RWPE1 (cell line): ENCODE measurements around the gene SIGLEC1.

Experiments
- CTCF ChIA-PET: fragments of 350-600 bp; sonication (Branson Sonifier 250); formaldehyde crosslinking; extraction: SDS; loops from one replicate; lab custom pipeline; 2021; lab: Yijun Ruan, JAX
- POLR2A ChIA-PET: fragments of 400-600 bp; formaldehyde crosslinking; extraction: SDS; loops from one replicate; lab custom pipeline; 2020; ENCODE audit warnings: antibody characterized with exemption; ENCODE audit not compliant: low non-redundant PET; lab: Yijun Ruan, JAX
- DNase-seq: peaks from one replicate; pipeline ENCODE4 v3.0.0; 2012; ENCODE audit warnings: low spot score
- H3K27ac ChIP-seq: fragments of 450-650 bp; 2 replicates; pipeline ENCODE4 v1.5.1; 2017
- TF ChIP-seq, protein P1 (sequence below): fragments of 450-650 bp; conservative IDR thresholded peaks from 2 replicates; pipeline ENCODE4 v1.5.1; 2017; ENCODE audit warnings: low read depth, mild to moderate bottlenecking

The SIGLEC1 gene

DNA sequence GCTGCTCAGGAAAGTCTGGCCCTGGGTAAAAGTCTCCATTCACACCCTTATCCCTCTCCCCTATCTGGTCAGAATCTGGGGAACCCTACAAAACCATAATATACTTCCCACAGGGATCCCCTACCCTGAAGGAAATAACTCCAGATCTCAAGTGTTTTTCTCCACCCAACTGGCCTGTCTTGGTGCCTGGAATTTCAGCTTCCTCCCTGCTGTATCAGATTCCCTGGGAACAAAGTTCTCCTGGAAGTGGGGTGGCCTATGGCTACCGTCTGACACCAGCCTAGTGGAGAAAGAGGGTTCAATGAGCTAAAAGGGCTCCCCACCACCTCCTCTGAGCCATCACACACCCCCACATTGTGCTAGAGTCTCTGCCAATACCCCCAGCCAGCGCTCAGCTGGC lies 35.1 kb upstream of the SIGLEC1 start:
- TF ChIP-seq, protein P1, sequence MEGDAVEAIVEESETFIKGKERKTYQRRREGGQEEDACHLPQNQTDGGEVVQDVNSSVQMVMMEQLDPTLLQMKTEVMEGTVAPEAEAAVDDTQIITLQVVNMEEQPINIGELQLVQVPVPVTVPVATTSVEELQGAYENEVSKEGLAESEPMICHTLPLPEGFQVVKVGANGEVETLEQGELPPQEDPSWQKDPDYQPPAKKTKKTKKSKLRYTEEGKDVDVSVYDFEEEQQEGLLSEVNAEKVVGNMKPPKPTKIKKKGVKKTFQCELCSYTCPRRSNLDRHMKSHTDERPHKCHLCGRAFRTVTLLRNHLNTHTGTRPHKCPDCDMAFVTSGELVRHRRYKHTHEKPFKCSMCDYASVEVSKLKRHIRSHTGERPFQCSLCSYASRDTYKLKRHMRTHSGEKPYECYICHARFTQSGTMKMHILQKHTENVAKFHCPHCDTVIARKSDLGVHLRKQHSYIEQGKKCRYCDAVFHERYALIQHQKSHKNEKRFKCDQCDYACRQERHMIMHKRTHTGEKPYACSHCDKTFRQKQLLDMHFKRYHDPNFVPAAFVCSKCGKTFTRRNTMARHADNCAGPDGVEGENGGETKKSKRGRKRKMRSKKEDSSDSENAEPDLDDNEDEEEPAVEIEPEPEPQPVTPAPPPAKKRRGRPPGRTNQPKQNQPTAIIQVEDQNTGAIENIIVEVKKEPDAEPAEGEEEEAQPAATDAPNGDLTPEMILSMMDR = no peak
- no peak overlapping the region for H3K27ac ChIP-seq
- ChIA-PET CTCF (interaction anchor here (0.7 to 1.9 kb wide), 3 partner anchors 37 to 71 kb away, joined by 3 to 5 read pairs (median 4); partner anchors contain the start of gene CENPB), POLR2A (interaction anchor here (0.7 kb wide), 1 partner anchor 20 kb away, joined by 3 read pairs; the partner anchor contains the start of gene ADISSP)
- no peak for DNase-seq

DNA sequence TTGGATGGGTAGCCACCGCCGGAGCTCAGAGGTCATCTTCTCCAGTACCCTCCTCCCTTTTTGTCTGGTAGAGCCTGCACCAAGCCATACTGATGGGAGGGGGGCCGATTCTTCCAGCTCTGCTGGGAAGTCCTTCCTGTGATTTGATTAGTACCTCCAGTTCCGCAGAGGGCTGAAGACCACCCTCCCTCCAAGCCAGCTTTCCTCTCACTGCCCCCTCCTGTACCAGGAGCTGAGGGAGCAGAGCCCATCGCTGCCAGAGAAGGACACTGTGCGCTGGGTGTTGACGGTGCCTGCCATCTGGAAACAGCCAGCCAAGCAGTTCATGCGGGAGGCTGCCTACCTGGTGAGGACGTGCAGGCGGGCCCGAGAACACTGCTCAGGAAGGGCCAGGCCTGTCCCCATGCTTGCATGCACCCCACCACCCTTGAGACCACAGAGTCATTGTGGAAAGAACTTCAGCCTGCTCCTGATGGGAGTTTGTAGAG lies 33.3 kb upstream of the SIGLEC1 start:
- CTCF ChIA-PET = interaction anchor here (0.6 to 1.8 kb wide), 3 partner anchors 9 to 76 kb away, joined by 3 to 9 read pairs (median 3); no protein-coding TSS in a partner anchor
- TF ChIP-seq, protein P1 = no peak
- H3K27ac ChIP-seq = peak overlapping the region; percentile 34
- POLR2A ChIA-PET = no interaction called here
- DNase-seq = no peak

DNA sequence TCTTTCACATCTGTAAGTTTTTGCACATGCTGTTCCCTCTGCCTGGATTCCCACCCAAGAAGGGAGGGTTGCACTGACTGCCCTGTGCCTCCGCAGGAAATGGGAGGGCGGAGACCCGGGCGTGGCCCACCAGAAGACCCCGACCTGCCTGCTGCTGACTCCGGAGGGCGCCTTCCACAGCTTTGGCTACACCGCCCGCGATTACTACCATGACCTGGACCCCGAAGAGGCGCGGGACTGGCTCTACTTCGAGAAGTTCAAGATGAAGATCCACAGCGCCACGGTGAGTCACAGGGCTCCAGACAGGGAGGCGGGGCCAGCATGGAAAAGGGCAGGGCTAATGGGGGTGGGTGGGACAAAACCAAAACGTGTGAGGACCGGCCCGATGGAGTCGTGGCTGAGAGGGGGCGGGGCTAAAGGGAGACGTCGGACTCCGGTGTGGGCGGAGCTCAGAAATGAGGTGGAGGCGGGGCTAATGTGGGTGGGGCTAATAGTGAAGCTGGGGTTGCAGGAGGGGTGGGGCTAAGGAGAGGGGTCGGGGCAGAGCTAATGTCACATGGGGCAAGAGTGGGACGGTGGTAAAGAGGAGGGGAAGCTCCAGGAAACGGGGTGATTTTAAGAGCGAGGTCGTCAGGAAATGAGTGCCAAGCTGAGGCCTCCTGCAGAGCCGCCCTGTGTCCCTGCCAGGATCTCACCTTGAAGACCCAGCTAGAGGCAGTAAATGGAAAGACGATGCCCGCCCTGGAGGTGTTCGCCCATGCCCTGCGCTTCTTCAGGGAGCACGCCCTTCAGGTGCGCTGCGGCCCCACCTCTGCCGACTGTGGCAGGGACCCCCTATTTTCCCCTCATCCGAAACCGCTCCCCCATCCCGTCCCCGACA lies 32.6 kb upstream of the SIGLEC1 start:
- peak overlapping the region; percentile 34 for H3K27ac ChIP-seq
- POLR2A ChIA-PET = no interaction called here
- TF ChIP-seq, protein P1 = no peak
- CTCF ChIA-PET = interaction anchor here (0.6 to 1.8 kb wide), 3 partner anchors 10 to 77 kb away, joined by 3 to 9 read pairs (median 3); no protein-coding TSS in a partner anchor
- DNase-seq = peak; percentile 95

DNA sequence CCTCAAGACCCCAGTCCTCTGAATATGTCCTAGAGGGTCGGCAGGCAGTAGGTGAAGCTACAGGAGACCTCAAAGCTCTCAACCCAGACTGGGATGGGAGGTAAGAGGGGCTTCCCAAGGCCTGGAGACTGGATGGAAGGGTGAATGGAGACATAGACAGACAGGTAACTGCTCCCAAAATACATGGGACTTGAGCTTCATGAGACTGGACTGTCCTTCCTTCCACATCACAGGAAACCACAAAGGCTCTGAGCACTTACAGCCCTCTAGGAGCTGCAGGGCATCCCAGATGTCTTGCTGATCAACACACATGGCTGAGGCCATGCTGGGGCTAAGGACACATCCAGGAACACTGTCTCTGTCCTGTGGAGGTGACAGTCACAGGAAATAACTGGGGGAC lies 31.6 kb upstream of the SIGLEC1 start:
- no peak for DNase-seq
- ChIA-PET POLR2A (no interaction called here), CTCF (interaction anchor here (0.6 to 1.8 kb wide), 2 partner anchors 33 to 67 kb away, joined by 4 to 9 read pairs; no protein-coding TSS in a partner anchor)
- no peak overlapping the region for H3K27ac ChIP-seq
- TF ChIP-seq, protein P1 = no peak

DNA sequence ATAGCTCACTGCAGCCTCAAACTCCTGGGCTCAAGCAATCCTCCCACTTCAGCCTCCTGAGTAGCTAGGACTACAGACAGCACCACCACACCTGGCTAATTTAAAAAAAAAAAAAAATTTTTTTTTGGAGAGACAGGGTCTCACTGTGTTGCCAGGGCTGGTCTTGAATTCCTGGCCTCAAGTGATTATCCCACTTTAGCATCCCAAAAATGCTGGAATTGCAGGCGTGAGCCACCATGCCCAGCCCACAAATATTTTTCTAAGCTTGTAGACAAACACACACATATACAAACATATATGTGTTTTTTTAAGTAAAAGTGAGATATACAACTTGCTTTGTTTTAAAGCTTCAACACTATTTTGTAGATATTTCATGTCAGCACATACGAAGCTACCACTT lies 30.9 kb upstream of the SIGLEC1 start:
- ChIA-PET POLR2A (interaction anchor here (0.7 kb wide), 1 partner anchor 75 kb away, joined by 3 read pairs; no protein-coding TSS in a partner anchor), CTCF (interaction anchor here (0.6 to 1.4 kb wide), 2 partner anchors 8 to 67 kb away, joined by 4 to 6 read pairs; no protein-coding TSS in a partner anchor)
- TF ChIP-seq, protein P1 = no peak
- DNase-seq = no peak
- H3K27ac ChIP-seq = no peak overlapping the region

DNA sequence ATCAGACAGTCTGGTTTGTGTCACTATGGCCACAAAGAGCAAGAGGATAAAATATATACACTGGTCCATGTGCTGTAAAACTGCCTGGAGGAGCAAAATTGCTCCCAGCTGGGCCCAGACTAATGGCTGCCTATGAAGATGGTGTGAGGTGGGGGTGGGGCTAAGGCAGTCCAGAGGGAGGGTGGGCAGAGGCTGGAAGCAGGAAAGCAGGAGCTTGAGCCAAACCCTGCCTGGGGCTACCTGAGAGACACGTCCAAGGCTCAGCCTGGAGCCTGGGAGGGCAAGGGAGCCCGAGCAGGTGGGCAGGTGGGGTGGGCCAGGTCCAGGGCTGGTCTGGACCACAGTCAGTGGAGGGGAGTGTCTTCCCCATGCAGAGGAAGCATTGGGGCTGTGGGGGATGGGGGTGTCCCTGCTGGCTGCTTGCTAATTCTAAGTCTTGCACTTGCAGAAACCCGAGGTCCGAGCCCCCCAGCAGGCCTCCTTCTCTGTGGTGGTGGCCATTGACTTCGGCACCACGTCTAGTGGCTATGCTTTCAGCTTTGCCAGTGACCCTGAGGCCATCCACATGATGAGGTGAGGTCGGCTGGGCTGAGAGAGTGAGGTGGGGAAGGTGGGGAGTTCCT lies 29.5 kb upstream of the SIGLEC1 start:
- CTCF ChIA-PET = interaction anchor here (0.5 to 1.4 kb wide), 2 partner anchors 10 to 92 kb away, joined by 6 to 8 read pairs; no protein-coding TSS in a partner anchor
- POLR2A ChIA-PET = no interaction called here
- no peak for DNase-seq
- no peak overlapping the region for H3K27ac ChIP-seq
- TF ChIP-seq, protein P1 = no peak
